HG03280 (cell line): ENCODE results near the gene MIER1.
"Not testable (repeated sequence)": the region's sequence is repeated elsewhere in the genome, so short reads cannot be mapped to it uniquely, and the experiment has no call there.

ENCODE experiments used
- ATAC-seq: cut with Tn5 transposase; IDR thresholded peaks from one replicate; pipeline ENCODE4 v1.9.1; 2021; ENCODE audit warnings: mild to moderate bottlenecking, moderate library complexity; ENCODE audit not compliant: unreplicated experiment

The MIER1 gene

DNA sequence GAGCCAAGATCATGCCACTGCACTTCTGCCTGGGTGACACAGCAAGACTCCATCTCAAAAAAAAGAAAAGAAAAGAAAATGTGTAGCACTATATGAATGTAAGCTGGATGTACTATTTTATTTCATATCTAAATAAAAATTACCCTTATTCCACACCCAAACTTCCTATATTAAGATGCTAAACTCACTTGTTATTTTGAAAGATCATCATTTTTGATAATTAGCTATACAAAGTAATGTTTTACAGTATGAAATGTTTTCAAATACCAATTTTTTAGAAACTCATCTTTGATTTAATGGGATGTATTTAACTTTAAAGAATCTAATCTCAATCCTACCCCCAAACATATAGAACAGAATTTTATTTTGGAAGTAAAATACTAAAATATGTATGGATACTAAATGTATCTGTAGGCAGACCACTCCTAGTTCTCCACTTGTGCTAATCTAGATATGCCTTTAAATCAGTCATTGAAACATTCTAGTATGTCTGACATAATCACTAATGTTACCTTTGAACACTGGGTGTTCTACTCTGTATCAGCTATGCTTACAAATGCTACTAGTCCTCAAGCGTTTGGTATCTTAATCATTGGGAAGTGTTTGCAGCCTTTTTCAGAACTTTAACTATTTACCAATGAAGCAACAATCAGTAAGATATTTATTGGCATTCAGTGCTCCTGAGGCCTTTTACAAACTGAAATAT lies 12.9 kb downstream of the MIER1 start:
- ATAC-seq: no peak

DNA sequence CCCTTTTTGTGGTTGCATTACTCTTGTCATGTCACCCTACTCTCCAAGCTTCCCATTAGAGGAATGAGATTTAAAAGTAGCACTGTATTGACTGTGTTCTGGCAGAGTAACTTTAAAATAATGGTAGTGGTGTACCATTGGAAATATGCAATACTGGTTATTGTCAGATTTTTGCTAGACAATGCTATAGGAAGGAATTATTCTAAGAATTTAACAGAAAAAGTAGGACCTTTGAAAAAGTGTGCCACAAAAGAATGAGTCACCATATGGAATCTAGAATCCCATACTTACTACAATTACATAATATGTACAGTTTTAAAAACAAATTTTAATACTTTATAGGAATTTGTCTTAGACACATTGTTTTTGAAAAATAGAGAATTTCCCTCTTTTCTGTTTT lies 13.8 kb downstream of the MIER1 start:
- ATAC-seq: no peak

DNA sequence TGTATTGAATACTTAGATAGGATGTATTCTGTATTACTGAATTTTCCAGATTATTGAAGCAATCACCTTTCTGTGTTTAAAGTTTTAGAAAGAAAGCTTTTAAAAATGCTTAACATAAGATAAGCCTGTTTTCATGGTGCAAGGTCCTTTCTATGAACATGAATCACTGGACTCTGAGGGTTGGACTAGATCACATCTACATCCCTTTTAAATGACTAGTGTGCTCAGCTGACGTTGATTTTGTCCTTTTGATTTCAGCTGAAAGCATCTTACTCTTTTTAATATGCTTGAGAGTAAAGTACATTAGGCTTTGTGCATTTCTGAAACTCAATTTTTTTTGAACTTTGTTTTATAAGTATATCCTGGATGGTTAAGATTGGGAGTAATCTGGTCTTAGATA lies 16.2 kb downstream of the MIER1 start:
- no peak for ATAC-seq

DNA sequence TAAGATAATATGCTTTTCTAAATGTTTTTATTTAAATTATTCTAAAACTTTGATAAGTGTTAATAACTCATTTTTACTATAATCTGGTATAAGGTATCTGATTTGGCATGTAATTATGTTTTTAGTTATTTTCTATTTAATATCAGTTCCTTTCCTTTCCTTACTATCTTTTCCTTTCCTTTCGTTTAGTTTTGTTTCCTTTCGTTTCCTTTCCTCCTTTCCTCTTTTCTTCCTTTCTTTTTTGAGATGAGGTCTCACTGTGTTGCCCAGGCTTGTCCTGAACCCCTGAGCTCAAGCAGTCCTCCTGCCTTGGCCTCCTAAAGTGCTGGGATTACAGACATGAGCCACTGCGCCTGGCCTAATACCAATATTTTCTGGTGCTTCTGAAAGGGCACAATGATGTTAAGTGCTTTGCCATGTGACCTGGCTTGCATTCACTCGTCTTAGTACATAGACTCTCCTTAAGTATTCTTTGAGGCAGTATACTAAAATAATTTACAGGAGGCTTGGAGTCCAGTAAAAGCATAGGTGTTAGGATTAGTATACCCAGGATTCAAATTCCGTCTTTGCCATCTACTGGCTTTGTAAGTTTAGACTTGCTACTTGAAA lies 18.7 kb downstream of the MIER1 start:
- ATAC-seq: no peak

DNA sequence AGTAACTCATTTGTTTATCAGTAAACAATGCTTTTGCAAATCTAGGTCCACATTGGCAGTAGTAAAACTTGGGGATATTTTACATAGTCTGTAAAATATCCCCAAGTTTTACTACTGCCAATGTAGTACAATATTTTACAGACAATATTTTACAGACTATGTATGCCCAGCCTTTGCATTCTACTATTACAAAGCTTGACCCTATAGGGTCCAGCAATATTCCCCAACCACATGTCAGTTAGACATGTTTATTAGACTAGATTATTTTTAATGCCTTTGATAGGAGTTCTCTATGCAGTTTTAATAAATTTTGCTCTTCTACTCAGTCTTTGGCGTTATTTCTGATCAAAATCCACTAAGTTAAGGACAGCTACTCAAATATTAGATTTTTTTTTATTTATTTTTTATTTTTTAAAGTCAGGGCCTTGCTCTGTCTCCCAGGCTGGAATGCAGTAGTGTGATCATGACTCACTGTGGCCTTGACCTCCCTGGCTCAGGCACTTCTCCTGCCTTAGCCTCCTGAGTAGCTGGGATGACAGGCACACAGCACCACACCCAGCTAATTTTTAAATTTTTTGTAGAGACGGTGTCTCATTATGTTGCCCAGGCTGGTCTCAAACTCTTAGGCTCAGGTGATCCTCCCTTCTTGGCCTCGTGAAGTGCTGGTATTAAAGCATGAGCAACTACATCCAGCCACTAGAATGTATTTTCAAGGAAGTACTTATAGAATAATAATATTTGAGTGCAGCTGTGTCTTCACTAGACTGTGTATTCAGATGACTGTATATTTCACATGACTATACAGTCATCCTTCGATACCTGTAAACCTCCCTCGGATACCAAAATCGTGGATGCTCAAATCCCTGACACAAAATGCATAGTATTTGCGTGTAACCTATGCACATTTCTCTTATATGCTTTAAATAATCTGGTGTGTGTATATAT lies 19.8 kb downstream of the MIER1 start:
- no peak for ATAC-seq

DNA sequence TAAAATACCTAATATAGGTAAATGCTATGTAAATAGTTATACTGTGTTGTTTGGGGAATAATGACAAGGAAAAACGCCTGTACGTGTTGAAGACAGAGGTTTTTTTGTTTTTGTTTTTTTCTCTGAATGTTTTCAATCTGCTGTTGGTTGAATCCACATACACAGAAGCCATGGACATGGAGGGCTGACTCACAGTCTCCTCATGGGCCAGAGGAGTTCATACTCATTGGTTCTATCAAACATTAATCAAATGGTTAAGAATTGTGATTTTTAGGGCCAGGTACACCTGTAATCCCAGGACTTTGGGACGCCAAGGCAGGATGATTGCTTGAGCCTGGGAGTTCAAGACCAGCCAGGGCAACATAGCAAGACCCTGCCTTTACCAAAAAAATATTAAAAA lies 20.5 kb downstream of the MIER1 start:
- no peak for ATAC-seq

DNA sequence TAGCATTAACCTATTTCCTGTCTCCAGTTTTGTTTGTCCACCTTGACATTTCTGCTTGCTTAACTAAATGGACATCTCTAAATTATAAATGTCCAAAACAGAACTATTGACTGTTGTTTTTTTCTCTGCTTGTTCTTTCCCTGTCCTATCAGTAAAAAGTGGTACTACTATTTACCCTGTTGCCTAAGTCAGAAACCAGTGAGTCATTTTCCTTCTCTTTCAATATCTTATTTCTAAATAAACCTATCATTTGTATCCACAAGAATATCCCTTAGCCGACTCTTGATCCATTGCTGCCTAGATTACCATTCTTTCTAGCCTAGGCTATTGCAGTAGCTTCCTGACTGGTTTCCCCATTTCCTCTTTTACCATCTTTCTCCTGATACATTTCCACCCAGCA lies 22.5 kb downstream of the MIER1 start:
- ATAC-seq: no peak

DNA sequence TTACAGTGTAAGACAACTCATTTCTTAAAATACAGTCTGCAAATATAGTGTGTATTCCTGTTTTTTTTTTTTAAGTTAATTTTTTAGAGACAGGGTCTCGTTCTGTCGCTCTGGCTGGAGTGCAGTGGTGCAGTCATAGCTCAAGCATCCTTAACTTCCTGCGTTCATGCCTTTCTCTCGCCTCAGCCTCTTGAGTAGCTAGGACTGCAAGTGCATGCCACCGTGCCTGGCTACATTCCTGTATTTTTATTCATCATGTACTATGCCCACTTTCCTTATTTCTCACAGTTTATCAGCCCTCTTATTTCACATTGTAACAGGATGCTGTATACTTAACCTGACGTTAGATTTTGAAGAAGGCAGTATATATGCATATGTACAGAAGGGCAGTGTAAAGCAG lies 26.7 kb downstream of the MIER1 start:
- ATAC-seq: no peak

DNA sequence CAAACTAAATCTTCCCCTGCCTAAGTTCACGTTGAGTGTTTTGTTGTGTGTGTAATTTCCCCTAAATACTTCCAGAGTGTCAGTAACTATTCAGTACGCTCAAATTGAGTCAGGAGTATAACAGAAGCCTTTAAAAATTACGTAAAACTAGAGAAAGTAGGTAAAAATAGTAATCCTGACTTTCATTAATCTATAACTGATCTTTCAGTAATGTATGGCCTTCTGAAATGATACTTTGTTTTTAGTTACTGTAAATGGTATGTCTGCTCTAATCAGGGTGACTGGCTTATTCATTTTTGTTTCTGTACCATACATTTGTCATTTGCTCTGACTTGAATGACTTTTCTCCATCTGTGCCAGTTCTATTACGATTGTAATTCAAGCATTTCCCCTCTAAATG lies 29.4 kb downstream of the MIER1 start:
- no peak for ATAC-seq

DNA sequence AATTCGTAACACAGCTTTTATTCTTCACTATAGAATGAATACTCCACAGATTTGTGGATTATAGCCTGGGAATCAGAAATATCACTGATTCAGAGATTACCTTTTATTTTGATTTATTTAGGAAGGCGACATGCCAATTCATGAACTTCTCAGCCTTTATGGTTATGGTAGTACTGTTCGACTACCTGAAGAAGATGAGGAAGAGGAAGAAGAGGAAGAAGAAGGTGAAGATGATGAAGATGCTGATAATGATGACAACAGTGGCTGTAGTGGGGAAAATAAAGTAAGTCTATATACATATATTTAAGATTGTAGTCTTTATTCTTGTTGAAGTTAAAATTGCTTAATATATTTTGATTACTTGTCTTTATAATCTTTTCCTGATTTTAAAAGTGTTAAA lies 33.1 kb downstream of the MIER1 start:
- ATAC-seq: no peak

DNA sequence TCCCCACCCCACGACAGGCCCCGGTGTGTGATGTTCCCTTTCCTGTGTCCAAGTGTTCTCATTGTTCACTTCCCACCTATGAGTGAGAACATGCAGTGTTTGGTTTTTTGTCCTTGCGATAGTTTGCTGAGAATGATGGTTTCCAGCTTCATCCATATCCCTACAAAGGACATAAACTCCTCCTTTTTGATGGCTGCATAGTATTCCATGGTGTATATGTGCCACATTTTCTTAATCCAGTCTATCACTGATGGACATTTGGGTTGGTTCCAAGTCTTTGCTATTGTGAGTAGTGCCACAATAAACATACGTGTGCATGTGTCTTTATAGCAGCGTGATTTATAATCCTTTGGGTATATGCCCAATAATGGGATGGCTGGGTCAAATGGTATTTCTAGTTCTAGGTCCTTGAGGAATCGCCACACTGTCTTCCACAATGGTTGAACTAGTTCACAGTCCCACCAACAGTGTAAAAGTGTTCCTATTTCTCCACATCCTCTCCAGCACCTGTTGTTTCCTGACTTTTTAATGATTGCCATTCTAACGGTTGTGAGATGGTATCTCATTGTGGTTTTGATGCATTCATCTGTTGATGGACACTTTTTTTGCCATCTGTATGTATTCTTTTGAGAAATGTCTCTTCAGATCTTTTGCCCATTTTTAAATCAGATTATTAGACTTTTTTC lies 41.5 kb downstream of the MIER1 start:
- ATAC-seq: not testable (repeated sequence)

DNA sequence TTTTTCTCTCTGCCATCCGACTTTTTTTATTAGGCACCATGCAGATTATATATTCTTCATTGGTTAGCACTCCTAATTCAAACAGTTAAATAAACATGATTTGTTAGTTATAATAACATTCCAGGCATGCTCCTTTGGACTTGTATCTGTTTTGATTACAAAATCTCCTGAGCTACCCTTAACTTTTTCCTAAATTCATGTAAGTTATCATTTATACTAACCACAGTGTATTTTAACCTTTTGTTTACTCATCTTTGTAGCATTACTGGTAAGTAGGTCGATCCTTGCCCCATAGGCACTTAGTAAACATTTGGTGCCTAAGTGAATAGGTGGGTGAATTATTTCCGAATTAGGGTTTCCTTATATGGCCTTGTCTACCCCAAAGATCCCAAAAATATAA lies 43.8 kb downstream of the MIER1 start:
- ATAC-seq: no peak

DNA sequence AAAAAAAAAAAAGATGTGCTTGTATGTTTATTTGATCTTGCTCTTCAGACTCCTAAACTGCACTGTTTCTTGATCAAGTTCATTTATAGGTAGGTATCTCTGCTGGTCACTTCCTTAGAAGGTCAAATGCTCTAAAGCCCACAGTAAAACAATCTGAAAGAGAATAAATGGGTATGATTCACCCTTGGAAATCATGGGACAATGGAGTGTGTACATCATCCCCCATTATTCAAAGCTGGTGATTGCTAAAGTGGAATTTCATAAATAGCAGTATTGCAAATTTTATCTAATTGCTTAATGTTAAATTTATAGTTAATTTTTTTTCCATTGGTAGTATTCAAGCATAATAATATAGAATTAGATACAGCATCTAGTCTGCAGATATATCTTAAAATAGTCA lies 53.4 kb downstream of the MIER1 start:
- no peak for ATAC-seq

DNA sequence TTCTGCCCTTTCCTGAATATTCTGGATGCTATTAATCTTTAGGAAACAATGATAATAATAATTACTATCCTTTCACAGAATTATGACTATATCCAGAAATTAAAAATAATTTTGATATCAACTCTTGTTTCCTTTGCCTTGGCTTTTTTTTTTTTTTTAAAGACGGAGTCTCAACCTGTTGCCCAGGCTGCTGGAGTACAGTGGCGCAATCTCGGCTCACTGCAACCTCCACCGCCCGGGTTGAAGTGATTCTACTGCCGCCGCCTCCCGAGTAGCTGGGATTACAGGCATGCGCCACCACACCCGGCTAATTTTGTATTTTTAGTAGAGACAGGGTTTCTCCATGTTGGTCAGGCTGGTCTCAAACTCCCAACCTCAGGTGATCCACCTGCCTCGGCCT lies 54.8 kb downstream of the MIER1 start:
- not testable (repeated sequence) for ATAC-seq

DNA sequence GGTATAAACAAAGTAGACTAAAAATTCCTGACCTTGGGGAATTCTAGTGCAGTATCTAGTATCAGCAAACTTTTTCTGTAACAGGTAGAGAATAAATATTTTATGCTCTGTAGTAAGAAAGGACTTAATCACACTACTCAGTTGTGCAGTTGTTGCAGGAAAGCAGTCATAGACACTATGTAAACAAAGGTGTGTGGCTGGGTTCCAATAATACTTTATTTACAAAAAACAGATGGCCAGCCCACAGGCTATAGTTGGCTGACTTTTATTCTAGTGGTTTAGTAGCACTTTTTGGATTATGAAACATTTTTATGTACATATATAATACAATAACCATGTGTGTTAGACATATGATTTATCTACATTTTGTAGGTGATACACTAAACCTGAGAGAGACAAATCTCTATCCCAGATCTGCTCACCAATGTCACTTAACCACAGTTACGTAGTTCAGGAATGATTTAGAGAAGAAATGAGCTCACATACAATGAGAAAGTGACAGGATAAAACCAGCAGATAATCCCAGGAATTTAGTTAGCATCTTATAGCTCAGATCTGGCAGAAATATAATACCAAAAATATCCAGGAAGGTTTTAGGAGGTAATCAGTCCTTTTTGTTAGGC lies 56.1 kb downstream of the MIER1 start:
- no peak for ATAC-seq

DNA sequence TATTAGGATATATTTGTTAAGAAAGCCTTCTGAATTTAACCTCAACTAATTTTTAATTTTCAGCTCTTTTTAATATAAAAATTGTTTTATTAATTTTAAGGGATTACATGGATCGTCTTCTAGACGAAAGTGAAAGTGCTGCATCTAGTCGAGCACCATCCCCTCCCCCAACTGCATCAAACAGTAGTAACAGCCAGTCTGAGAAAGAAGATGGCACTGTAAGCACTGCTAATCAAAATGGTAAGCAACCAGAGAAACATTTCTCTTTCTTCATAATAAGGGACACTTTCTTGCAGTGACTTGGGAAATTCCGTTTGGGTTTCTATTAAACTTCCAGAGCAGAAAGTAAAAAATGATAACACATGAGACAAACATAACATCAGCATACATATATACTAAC lies 56.9 kb downstream of the MIER1 start:
- ATAC-seq: no peak

DNA sequence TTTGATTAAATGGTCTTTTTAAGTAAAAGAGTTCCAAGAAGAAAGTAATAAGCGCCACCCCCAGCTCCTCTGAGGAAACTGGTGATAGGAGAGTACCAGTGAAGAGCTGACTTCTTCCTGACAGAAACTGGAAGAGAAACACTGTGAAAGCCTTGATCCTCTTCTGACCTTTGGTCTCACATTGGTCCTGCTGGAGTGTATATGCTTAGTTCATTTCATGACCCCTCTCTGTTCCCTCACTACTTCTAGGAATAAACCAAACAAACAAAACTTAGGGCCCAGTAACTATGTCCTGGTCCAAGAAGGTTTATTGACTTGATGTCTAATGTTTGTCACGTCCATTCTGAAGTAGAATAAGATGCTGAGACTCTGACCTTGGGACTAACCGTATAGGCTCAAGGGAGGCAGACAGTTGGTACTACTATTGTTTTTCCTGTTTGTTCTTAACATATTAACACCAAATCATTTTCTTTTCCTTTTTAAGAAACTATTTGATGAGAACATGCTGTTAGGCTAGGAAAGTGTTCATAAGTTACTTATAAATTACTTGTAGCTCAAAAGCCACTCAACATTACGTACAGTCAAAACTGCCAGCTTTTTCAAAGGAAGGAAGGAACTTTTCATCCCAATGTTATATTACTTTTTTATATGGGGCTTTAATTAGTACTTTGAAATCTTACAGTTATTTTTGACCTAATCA lies 57.9 kb downstream of the MIER1 start:
- ATAC-seq: no peak

DNA sequence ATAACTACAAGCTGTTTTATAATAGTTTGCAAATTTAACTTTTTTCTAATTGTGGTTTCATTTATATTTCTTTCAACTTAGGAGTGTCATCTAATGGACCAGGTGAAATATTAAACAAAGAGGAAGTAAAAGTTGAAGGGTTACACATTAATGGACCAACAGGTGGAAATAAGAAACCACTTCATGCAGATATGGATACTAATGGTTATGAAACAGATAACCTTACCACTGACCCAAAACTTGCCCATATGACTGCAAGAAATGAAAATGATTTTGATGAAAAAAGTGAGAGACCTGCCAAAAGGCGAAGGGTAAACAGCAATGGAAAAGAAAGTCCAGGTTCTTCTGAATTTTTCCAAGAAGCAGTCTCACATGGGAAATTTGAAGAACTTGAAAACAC lies 59.7 kb downstream of the MIER1 start:
- ATAC-seq: peak; percentile 89

DNA sequence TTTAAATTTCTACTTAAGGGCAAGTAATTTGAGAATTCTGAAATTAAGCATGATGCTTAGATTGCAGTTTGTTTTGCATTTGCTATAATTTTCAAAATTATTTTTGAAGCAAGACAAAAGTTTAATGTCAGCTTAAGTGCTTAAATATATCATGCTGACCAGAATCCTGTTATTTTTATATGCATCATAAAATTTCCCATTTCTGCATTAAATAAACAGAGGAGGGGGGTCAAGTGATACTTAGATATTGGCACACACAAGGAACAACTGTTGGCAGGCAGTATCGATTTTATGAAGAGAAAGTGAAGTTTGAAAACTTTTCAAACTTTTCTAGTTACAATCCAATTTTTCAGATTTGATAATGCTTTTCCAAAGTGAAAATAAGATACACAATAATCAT lies 61.0 kb downstream of the MIER1 start:
- no peak for ATAC-seq

DNA sequence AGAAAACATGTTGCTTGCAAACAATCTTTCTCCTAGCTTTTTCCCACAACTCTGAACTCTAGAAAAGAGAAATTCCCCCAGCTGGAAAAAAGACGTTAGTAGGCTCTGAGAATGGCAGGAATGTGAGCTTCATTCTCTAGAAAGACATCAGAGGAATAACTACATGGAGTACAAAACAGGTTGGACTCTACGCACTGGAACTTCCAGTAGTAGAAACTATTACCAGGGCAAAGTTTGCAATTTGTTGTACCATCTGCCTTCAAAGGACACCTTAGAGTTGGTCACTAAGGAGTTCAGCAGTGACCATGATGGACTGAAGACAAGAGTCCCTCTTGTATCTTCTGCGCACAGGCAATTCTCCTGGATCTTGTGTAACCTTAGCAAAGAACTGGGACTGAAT lies 68.3 kb downstream of the MIER1 start:
- ATAC-seq: no peak
